ENCODE data around the gene LYSMD1.
A peak's percentile ranks its signal among the peaks of the same experiment; 100 is the strongest.
"Not testable (repeated sequence)": the region's sequence is repeated elsewhere in the genome, so short reads cannot be mapped to it uniquely, and the experiment has no call there.

Gene LYSMD1, protein sequence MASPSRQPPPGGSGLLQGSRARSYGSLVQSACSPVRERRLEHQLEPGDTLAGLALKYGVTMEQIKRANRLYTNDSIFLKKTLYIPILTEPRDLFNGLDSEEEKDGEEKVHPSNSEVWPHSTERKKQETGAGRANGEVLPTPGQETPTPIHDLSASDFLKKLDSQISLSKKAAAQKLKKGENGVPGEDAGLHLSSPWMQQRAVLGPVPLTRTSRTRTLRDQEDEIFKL

GRCh38 chr1:151165738-151166504 is at the start of gene LYSMD1, which contains the start of gene SCNM1:
Gene LYSMD1, minus strand, starts transcription at chr1:151165902. Its CDS starts 644 bp downstream, at chr1:151165258.
Gene SCNM1, plus strand, starts transcription at chr1:151166144. Its CDS starts 9 bp downstream, at chr1:151166153.
- peak; percentile 97 for DNase-seq

DNA sequence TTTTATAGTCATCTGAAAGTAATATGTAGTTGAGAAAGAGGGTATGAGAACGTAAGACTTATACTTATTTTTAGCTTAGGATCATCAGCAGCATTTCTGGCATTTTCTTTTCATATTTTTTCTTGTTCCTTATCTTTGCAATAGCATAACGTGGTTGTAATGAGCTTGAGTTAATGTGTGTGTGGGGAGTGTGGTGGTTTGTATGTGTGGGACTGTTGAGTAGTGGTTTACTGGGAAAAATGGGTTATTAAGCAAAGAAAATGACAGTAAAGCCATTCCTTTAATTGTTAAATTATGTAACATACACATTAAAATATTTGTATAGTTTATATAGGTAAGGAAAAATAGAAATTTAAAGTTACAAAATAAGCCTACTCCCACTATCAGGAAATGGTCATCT is 47.9 kb upstream of the LYSMD1 start:
- DNase-seq, result no peak

DNA sequence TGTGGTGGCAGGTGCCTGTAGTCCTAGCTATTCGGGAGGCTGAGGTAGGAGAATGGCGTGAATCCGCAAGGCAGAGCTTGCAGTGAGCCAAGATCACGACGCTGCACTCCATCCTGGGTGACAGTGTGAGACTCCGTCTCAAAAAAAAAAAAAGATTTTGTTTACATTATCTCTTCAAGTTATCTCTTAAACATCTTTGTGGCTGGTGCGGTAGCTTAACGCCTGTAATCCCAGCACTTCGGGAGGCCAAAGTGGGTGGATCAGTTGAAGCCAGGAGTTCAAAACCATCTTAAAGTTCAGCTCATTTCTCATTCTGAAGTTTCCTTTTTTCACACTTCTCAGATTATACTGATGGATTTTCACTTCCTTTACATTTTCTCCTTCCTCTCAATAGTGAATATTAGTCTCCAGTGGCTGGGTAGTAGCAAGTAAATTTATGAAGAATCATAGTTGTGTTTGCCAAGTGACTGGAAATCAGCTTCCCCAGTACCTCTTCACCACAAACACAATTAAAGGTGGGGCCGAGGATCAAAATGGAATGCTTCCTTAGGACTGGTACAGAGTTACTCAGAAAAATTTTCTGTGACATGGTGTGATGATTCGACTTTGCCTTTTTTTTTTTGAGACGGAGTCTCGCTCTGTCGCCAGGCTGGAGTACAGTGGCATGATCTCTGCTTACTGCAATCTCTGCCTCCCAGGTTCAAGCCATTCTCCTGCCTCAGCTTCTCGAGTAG is 46.4 kb upstream of the LYSMD1 start:
- no peak for DNase-seq

- no peak for DNase-seq
These were observed 45.1 kb upstream of the LYSMD1 start for GRCh38 chr1:151210830-151211229.

- DNase-seq, result not testable (repeated sequence)
These were observed 39.8 kb upstream of the LYSMD1 start for GRCh38 chr1:151205381-151205965.

DNA sequence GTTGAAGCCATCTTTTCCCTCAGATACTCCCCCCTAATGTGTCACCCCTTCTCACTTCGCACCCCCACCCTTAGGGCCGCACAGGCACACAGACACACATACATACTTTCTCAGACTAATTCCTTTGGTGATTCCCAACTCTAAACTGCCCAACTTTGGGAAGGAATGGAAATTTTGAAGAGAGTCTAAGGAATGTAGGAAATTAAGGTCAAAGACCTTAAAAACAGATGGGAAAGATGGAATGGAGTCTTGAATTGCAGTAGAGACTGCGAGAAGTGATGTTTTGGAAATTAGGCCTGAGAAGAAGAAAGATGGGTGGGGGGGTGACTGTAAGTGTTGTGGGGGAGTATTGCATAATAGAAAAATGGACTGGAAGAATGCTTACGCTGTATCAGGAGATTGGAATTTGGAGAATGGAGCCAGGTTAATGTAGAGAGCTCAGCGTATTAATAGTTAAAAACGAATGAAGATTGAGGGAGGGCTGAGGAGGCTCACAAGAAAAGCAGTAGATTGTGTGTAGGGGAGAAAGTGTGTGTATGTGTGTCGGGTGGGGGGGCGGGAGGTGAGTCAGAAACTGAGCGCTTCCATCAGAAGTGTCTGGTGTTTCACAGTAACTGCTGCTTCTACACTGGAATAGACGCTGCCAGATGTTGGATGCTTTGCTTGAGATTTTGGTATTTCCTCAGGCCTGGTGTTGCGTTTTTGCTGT is 34.3 kb upstream of the LYSMD1 start:
- DNase-seq, result no peak

GRCh38 chr1:151198254-151199127 is 32.8 kb upstream of the LYSMD1 start, which contains the start of gene PIP5K1A:
Gene PIP5K1A, plus strand, starts transcription at chr1:151198552. Its CDS starts 445 bp downstream, at chr1:151198997.
- DNase-seq, result peak; percentile 94

GRCh38 chr1:151197863-151198253 is 32.2 kb upstream of the LYSMD1 start:
- DNase-seq, result no peak

DNA sequence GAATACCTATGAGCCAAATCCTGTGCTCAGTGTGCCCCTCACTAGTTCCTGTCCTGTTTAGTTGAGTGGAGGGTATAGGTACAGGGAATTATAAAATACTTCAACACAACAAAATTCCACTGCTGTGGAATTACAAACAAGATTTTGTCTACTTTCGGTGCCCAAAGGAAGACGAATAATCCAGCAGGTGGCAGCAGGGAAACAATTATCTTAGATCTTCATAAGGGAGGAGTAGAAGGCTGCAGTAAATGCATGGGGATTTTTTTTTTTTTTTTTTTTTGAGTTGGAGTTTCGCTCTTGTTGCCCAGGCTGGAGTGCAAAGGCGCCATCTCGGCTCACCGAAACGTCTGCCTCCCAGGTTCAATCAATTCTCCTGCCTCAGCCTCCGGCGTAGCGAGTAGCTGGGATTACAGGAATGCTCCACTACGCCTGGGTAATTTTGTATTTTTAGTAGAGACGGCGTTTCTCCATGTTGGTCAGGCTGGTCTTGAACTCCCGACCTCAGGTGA is 30.6 kb upstream of the LYSMD1 start:
- peak; percentile 67 for DNase-seq

DNA sequence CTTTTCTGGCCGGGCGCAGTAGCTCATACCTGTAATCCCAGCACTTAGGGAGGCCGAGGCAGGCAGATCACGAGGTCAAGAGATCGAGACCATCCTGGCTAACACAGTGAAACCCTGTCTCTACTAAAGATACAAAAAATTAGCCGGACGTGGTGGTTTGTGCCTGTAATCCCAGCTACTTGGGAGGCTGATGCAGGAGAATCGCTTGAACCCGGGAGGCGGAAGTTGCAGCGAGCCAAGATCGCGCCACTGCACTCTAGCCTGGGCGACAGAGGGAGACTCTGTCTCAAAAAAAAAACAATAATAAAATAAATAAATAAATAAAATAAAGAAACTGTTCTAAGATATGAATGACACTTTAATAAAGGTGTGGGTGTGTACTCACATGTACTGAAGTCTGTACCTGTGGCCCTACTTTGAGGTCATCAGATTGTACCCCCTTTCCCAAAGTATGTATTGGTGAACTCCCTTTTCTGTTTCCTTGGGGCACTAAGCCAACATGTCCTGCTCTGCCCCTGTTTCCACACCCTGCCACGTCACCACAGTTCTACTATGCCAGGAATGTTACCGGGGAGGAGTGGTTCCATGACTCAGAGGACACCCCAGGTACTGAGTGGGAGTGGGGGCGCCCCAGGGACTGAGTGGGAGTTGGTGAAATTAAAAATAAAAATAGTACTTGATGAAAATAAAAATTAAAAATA is 29.3 kb upstream of the LYSMD1 start:
- not testable (repeated sequence) for DNase-seq

- DNase-seq, result no peak
These were observed 28.2 kb upstream of the LYSMD1 start for GRCh38 chr1:151193856-151194255.

- no peak for DNase-seq
These were observed 27.6 kb upstream of the LYSMD1 start for GRCh38 chr1:151193304-151193703.

DNA sequence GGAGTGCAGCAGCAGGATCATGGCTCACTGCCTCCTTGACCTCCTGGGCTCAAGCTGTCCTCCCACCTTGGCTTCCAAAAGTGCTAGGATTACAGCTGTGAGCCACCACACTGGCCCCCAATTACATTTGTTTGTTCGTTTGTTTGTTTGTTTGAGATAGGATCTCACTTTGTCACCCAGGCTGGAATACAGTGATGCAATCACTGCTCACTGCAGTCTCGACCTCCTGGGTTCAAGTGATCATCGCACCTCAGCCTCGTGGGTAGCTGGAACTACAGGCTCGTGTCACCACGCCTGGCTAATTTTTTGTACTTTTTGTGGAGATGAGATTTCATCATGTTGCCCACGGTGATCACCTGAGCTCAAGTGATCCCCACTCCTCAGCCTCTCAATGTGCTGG is 26.3 kb upstream of the LYSMD1 start:
- DNase-seq, result no peak

GRCh38 chr1:151189637-151190445 is 24.1 kb upstream of the LYSMD1 start, which contains the start of gene VPS72:
Gene VPS72, minus strand, starts transcription at chr1:151190197. Its CDS starts 76 bp downstream, at chr1:151190121.
- peak; percentile 81 for DNase-seq

- DNase-seq, result not testable (repeated sequence)
These were observed 23.0 kb upstream of the LYSMD1 start for GRCh38 chr1:151188667-151189066.

- DNase-seq, result no peak
These were observed 21.5 kb upstream of the LYSMD1 start for GRCh38 chr1:151187205-151187604.

GRCh38 chr1:151184211-151184610 is 18.5 kb upstream of the LYSMD1 start:
- DNase-seq, result no peak

DNA sequence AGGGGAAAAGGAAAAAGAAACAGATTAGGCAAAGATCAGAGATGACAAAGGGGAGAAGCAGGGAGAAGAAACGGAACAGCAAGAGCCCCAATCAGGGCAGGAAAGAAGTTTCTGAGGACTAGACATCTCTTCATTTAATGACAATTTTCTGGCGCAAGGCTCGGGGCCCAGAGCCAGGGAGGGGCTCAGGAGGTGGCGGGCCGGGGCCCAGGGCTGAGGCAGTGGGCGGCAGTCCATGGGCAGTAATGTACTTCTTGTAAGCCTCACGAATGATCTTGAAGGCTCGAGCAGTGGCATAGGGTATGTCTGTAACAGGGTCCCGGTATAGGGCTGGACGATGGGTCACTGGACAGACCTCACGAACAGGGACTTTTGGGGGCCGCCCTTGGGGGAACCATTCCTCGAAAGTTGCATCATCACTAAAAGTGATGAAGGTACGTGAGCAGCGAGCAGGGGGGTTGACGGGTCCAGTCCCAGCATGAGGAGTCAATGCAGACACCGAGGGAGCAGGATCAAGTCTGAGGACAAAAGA is 10.9 kb upstream of the LYSMD1 start:
- no peak for DNase-seq

GRCh38 chr1:151175863-151176262 is 10.2 kb upstream of the LYSMD1 start, which contains the start of gene TMOD4:
Gene TMOD4, minus strand, starts transcription at chr1:151175981. Its CDS starts 1,106 bp downstream, at chr1:151174875.
- DNase-seq, result no peak
